HepG2 (cell line): Measurements from ENCODE around the gene WNT9A. TPM values are rescaled to one million over a fixed set of nuclear protein-coding genes. Genes with fewer than 3 reads are reported as not detected.

ENCODE experiments used
- ATAC-seq: fragments of 200-7000 bp; cut with Tn5 transposase; 3 replicates; pipeline ENCODE4 v1.9.1; 2020; ENCODE audit warnings: mild to moderate bottlenecking, moderate library complexity
- BruUV-seq: library from RNA; stranded (reverse); fragments of 400-500 nt; replicated peaks from 2 replicates; lab custom pipeline; 2021; lab: Mats Ljungman, UMichigan
- CTCF ChIA-PET: fragments of 300-600 bp; formaldehyde crosslinking; extraction: SDS; loops from one replicate; lab custom pipeline; 2021; ENCODE audit warnings: low total read pairs, inconsistent platforms, low intra/inter-chr PET ratio; lab: Yijun Ruan, JAX
- POLR2A ChIA-PET: fragments of 350-600 bp; sonication (Branson Sonifier 250); formaldehyde crosslinking; loops from one replicate; lab custom pipeline; 2020; ENCODE audit warnings: antibody characterized with exemption, inconsistent platforms; lab: Yijun Ruan, JAX
- DNase-seq: peaks from one replicate; pipeline ENCODE4 v3.0.0-alpha.2; 2015; ENCODE audit warnings: low spot score
- FAIRE-seq: peaks from 3 replicates; lab custom pipeline; 2011; peaks lifted over from hg19 to GRCh38; lab: Jason Lieb, UNC
- H2AFZ ChIP-seq: one replicate; pipeline ENCODE4 v1.6.1; 2011; ENCODE audit warnings: low read length, inconsistent platforms
- H3K27ac ChIP-seq: fragments of 300-600 bp; 3 replicates; pipeline ENCODE4 v1.8.0; 2011; ENCODE audit warnings: mixed run types, mild to moderate bottlenecking, mixed read lengths, low read length, inconsistent platforms; ENCODE audit not compliant: insufficient read depth; ENCODE audit errors: extremely low read length
- H3K27me3 ChIP-seq, 2 experiments: fragments of 200-600 bp in 1 of 2; 2 replicates in 1 of 2; 3 replicates in 1 of 2; pipeline versions ENCODE4 v1.6.0 to v1.8.0; 2011; ENCODE audit warnings: low read length in 2 of 2, mild to moderate bottlenecking in 2 of 2, moderate library complexity in 2 of 2, inconsistent platforms in 1 of 2; ENCODE audit not compliant: insufficient read depth in 2 of 2, control insufficient read depth in 1 of 2
- H3K36me3 ChIP-seq, 2 experiments: fragments of 200-600 bp in 1 of 2; replicated peaks in 1 of 2; 2 replicates in 1 of 2; 3 replicates in 1 of 2; pipeline versions ENCODE4 v1.5.1 to v1.8.0; 2011; ENCODE audit warnings: low read length in 2 of 2, inconsistent platforms in 1 of 2; ENCODE audit not compliant: insufficient read depth in 2 of 2, control insufficient read depth in 1 of 2
- H3K4me1 ChIP-seq: 2 replicates; pipeline ENCODE4 v1.5.1; 2012; ENCODE audit warnings: low read length, inconsistent platforms; ENCODE audit not compliant: insufficient read depth
- H3K4me2 ChIP-seq: 2 replicates; pipeline ENCODE4 v1.6.0; 2011; ENCODE audit warnings: low read depth, low read length, inconsistent platforms
- H3K4me3 ChIP-seq, 3 experiments: fragments of 200-600 bp in 1 of 3; sonication (generic), shearing (Covaris generic) in 1 of 3; replicated peaks in 1 of 3; 2 replicates each; pipeline ENCODE4 v1.5.1; 2011 to 2016; ENCODE audit warnings: low read length in 3 of 3, inconsistent platforms in 2 of 3, low read depth in 2 of 3, mild to moderate bottlenecking in 2 of 3, control low read depth in 1 of 3, mixed read lengths in 1 of 3; ENCODE audit not compliant: insufficient read depth in 1 of 3
- H3K79me2 ChIP-seq: one replicate; pipeline ENCODE4 v1.6.1; 2011; ENCODE audit warnings: low read length, inconsistent platforms; ENCODE audit not compliant: insufficient read depth
- H3K9ac ChIP-seq: 2 replicates; pipeline ENCODE4 v1.6.0; 2011; ENCODE audit warnings: mild to moderate bottlenecking, low read depth, low read length, inconsistent platforms; ENCODE audit not compliant: insufficient read depth
- H3K9me3 ChIP-seq: 2 replicates; pipeline ENCODE4 v1.5.1; 2012; ENCODE audit warnings: mild to moderate bottlenecking, low read length
- H4K20me1 ChIP-seq: 2 replicates; pipeline ENCODE4 v1.6.0; 2011; ENCODE audit warnings: inconsistent platforms, mild to moderate bottlenecking, low read length, moderate library complexity; ENCODE audit not compliant: insufficient read depth
- ATF7 ChIP-seq, 2 experiments: fragments of 450-650 bp in 1 of 2; sonication (generic) in 1 of 2; formaldehyde crosslinking in 1 of 2; IDR thresholded peaks; 2 replicates each; pipeline versions ENCODE4 v1.4.0 to v1.6.1; 2016 to 2020; ENCODE audit warnings: antibody characterized with exemption in 1 of 2, mild to moderate bottlenecking in 1 of 2, missing genetic modification reagents in 1 of 2
- FLYWCH1 ChIP-seq: sonication (generic); formaldehyde crosslinking; IDR thresholded peaks from 2 replicates; pipeline ENCODE4 v1.8.1; 2023; ENCODE audit warnings: mild to moderate bottlenecking, missing genetic modification reagents
- JDP2 ChIP-seq: sonication (generic); formaldehyde crosslinking; IDR thresholded peaks from 2 replicates; pipeline ENCODE4 v1.8.1; 2022; ENCODE audit warnings: missing genetic modification reagents, borderline replicate concordance
- MAX ChIP-seq: IDR thresholded peaks from 2 replicates; pipeline ENCODE4 v1.6.1; 2012; ENCODE audit warnings: inconsistent platforms
- SRSF4 ChIP-seq: fragments of 200-400 bp; formaldehyde crosslinking; IDR thresholded peaks from one replicate; pipeline ENCODE4 v1.6.1; 2018; ENCODE audit warnings: mild to moderate bottlenecking, low read depth, low read length, moderate library complexity; ENCODE audit not compliant: poor library complexity, severe bottlenecking
- ZC3H13 ChIP-seq: sonication (generic); formaldehyde crosslinking; IDR thresholded peaks from 2 replicates; pipeline ENCODE4 v1.8.1; 2023; ENCODE audit warnings: mild to moderate bottlenecking, missing genetic modification reagents, moderate library complexity
- WGBS: methylation state at CpG from one replicate; pipeline ENCODE4 v1.1.6; 2017; ENCODE audit warnings: low lambda C conversion rate; 5-methylcytosine and 5-hydroxymethylcytosine counted together
- in situ Hi-C: cut with HindIII; loops from 2 replicates; pipeline ENCODE4 v1.10.0; 2017; ENCODE audit warnings: low pct_unique_long_range_greater_than_20kb; ENCODE audit not compliant: extremely low pct_ligation_motif_present
- intact Hi-C: fragments of 100-400 bp; cut with micrococcal nuclease; formaldehyde crosslinking; loops from one replicate; pipeline ENCODE4 v1.10.0; 2022; ENCODE audit not compliant: unreplicated experiment
- polyA plus RNA-seq, 8 experiments: library from polyadenylated mRNA; depleted of rRNA in 3 of 8; stranded (reverse) in 7 of 8; unstranded in 1 of 8; fragments of >200 nt; fragmentation: Illumina TruSeq in 4 of 8; extraction: Trizol in 4 of 8; gene quantifications; 2 replicates each; pipeline versions ENCODE4 v1.2.1 to v1.2.3, GENCODE V29; 2011 to 2016; ENCODE audit warnings: low read depth in 4 of 8, missing spikeins in 1 of 8, mixed read lengths in 1 of 8; ENCODE audit not compliant: insufficient read depth in 1 of 8
- total RNA-seq, 5 experiments: library from RNA; depleted of rRNA; stranded (reverse); fragments of >200 nt; fragmentation: Illumina TruSeq; extraction: Trizol; gene quantifications; 2 replicates each; pipeline ENCODE4 v1.2.3, GENCODE V29; 2016; ENCODE audit warnings: low read depth in 1 of 5
- TF ChIP-seq, protein P1 (sequence below): sonication (generic); formaldehyde crosslinking; IDR thresholded peaks from 2 replicates; pipeline ENCODE4 v1.5.1; 2020; ENCODE audit warnings: missing genetic modification reagents, mild to moderate bottlenecking, borderline replicate concordance
- TF ChIP-seq, protein P2 (sequence below): fragments of 450-650 bp; IDR thresholded peaks from 2 replicates; pipeline ENCODE4 v1.6.1; 2017; ENCODE audit warnings: mild to moderate bottlenecking

The WNT9A gene
- total and polyA plus RNA-seq, 2 of the 13 experiments (the other 11 are each of a cell fraction or from before 2014, with no cell fraction given) = 0.04 TPM; not detected in 1

DNA sequence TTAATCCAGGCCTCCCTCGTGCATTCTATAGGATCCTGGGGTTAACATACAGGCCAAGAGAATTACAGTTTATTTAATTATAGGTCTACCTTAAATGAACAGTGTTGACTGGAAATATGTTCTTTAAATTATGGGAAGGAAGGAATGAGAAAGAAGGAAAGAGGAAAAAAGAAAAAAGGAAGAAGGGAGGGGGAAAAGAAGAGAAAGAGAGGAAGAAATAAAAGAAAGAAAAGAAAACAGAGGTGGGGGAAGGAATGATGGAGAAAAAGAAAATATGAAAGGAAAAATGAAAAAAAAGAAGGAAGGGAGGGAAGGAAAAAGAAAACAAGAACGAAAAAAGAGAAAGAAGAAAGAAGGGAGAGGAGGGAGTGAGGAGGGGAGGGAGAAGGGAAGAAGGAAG is 38.5 kb downstream of the WNT9A start:
- Histone ChIP-seq H2AFZ (no peak overlapping the region), H3K36me3 (no peaks in the 10 kb centered on the region), H3K9ac (no peak overlapping the region), H4K20me1 (no peaks in the 10 kb centered on the region), H3K4me1 (no peaks in the 10 kb centered on the region), H3K4me3 (no peak overlapping the region), H3K9me3 (no peaks in the 10 kb centered on the region), H3K4me2 (no peak overlapping the region), H3K27ac (no peak overlapping the region), H3K79me2 (no peaks in the 10 kb centered on the region), H3K27me3 (peaks cover 0 to 34% of the 10 kb centered on the region in 2 experiments; a peak in 3 of 5 replicates)
- no peak for FAIRE-seq
- no peak for ATAC-seq
- no peak for TF ChIP-seq JDP2 (CRISPR knock-in tag)
- no peak for TF ChIP-seq ZC3H13 (CRISPR knock-in tag)
- no peak for TF ChIP-seq ATF7 (IDR thresholded peaks at IDR 0.05)
- no peak for TF ChIP-seq ATF7 (CRISPR knock-in tag; IDR thresholded peaks at IDR 0.05)
- TF ChIP-seq SRSF4 = no peak
- no peak for TF ChIP-seq FLYWCH1
- TF ChIP-seq MAX = no peak
- TF ChIP-seq, protein P1, sequence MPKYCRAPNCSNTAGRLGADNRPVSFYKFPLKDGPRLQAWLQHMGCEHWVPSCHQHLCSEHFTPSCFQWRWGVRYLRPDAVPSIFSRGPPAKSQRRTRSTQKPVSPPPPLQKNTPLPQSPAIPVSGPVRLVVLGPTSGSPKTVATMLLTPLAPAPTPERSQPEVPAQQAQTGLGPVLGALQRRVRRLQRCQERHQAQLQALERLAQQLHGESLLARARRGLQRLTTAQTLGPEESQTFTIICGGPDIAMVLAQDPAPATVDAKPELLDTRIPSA (CRISPR knock-in tag) = no peak
- TF ChIP-seq, protein P2, sequence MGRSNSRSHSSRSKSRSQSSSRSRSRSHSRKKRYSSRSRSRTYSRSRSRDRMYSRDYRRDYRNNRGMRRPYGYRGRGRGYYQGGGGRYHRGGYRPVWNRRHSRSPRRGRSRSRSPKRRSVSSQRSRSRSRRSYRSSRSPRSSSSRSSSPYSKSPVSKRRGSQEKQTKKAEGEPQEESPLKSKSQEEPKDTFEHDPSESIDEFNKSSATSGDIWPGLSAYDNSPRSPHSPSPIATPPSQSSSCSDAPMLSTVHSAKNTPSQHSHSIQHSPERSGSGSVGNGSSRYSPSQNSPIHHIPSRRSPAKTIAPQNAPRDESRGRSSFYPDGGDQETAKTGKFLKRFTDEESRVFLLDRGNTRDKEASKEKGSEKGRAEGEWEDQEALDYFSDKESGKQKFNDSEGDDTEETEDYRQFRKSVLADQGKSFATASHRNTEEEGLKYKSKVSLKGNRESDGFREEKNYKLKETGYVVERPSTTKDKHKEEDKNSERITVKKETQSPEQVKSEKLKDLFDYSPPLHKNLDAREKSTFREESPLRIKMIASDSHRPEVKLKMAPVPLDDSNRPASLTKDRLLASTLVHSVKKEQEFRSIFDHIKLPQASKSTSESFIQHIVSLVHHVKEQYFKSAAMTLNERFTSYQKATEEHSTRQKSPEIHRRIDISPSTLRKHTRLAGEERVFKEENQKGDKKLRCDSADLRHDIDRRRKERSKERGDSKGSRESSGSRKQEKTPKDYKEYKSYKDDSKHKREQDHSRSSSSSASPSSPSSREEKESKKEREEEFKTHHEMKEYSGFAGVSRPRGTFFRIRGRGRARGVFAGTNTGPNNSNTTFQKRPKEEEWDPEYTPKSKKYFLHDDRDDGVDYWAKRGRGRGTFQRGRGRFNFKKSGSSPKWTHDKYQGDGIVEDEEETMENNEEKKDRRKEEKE = no peak
- POLR2A ChIA-PET = no interaction called here
- CTCF ChIA-PET = no interaction called here
- no peak for DNase-seq
- intact Hi-C loops = no loop called here
- 3% methylated on average over 2 of the region's 2 CpGs for WGBS
- BruUV-seq = no TSS peak
- in situ Hi-C loops = no loop called here
